Neural progenitor cell (in vitro differentiated cells): Measurements from ENCODE around the gene PITPNB. TPM values are rescaled to one million over a fixed set of nuclear protein-coding genes. Genes with fewer than 3 reads are reported as not detected.

ENCODE experiments used
- DNase-seq: peaks from one replicate; pipeline ENCODE4 v3.0.0-alpha.2; 2016; ENCODE audit warnings: low spot score
- H2AFZ ChIP-seq: fragments of 200-600 bp; sonication (generic); replicated peaks from 2 replicates; pipeline ENCODE4 v1.6.1; 2016; ENCODE audit warnings: antibody characterized with exemption
- H3F3A ChIP-seq: fragments of 200-600 bp; sonication (generic); 2 replicates; pipeline ENCODE4 v1.6.1; 2016; ENCODE audit warnings: antibody characterized with exemption, low read depth
- H3K27ac ChIP-seq: fragments of 200-600 bp; sonication (generic); 2 replicates; pipeline ENCODE4 v1.5.1; 2016; ENCODE audit warnings: mild to moderate bottlenecking
- H3K27me3 ChIP-seq: fragments of 200-600 bp; sonication (generic); 2 replicates; pipeline ENCODE4 v1.6.1; 2016; ENCODE audit warnings: mild to moderate bottlenecking, moderate library complexity
- H3K36me3 ChIP-seq: fragments of 200-600 bp; sonication (generic); 2 replicates; pipeline ENCODE4 v1.5.1; 2016
- H3K4me1 ChIP-seq: fragments of 200-600 bp; sonication (generic); 2 replicates; pipeline ENCODE4 v1.6.1; 2016; ENCODE audit warnings: mixed run types
- H3K4me2 ChIP-seq: fragments of 200-600 bp; sonication (generic); 2 replicates; pipeline ENCODE4 v1.6.1; 2016
- H3K4me3 ChIP-seq: fragments of 200-600 bp; sonication (generic); 2 replicates; pipeline ENCODE4 v1.5.1; 2016
- H3K79me2 ChIP-seq: fragments of 200-600 bp; sonication (generic); 2 replicates; pipeline ENCODE4 v1.6.1; 2016; ENCODE audit warnings: low read depth
- H3K9ac ChIP-seq: fragments of 200-600 bp; sonication (generic); 2 replicates; pipeline ENCODE4 v1.6.1; 2016
- H3K9me3 ChIP-seq: fragments of 200-600 bp; sonication (generic); 2 replicates; pipeline ENCODE4 v1.5.1; 2016; ENCODE audit warnings: low read depth
- H4K20me1 ChIP-seq: fragments of 200-600 bp; sonication (generic); 2 replicates; pipeline ENCODE4 v1.6.1; 2016; ENCODE audit warnings: low read depth
- H3K27ac Mint-ChIP-seq: 3 replicates; pipeline ENCODE4 v1.8.0; 2021; ENCODE audit warnings: mixed read lengths
- H3K27me3 Mint-ChIP-seq: 2 replicates; pipeline ENCODE4 v1.8.0; 2022; ENCODE audit warnings: low read depth, mild to moderate bottlenecking, inconsistent platforms, moderate library complexity, mixed read lengths; ENCODE audit not compliant: insufficient read depth
- H3K36me3 Mint-ChIP-seq: 3 replicates; pipeline ENCODE4 v1.8.0; 2021; ENCODE audit warnings: mixed read lengths
- H3K4me1 Mint-ChIP-seq: 3 replicates; pipeline ENCODE4 v1.8.0; 2021; ENCODE audit warnings: mixed read lengths
- H3K4me3 Mint-ChIP-seq: 3 replicates; pipeline ENCODE4 v1.8.0; 2021; ENCODE audit warnings: mild to moderate bottlenecking, moderate library complexity, mixed read lengths
- H3K9me3 Mint-ChIP-seq: 3 replicates; pipeline ENCODE4 v1.8.0; 2020; ENCODE audit warnings: mixed read lengths
- CTCF ChIP-seq: fragments of 200-600 bp; sonication (generic); IDR thresholded peaks from 2 replicates; pipeline ENCODE4 v1.5.1; 2017; ENCODE audit warnings: antibody characterized with exemption, mild to moderate bottlenecking
- EZH2 ChIP-seq: fragments of 200-600 bp; sonication (generic); IDR thresholded peaks from 2 replicates; pipeline ENCODE4 v1.6.1; 2017; ENCODE audit warnings: antibody characterized with exemption, mild to moderate bottlenecking, moderate library complexity
- EZH2phosphoT487 ChIP-seq: fragments of 200-600 bp; sonication (generic); IDR thresholded peaks from 2 replicates; pipeline ENCODE4 v1.6.1; 2017; ENCODE audit warnings: antibody characterized with exemption
- total RNA-seq: library from RNA; depleted of rRNA; stranded (reverse); fragments of >200 nt; gene quantifications from 2 replicates; pipeline ENCODE4 v1.2.3, GENCODE V29; 2015; ENCODE audit warnings: low replicate concordance

The PITPNB gene
- total RNA-seq, 1 donor from 2014 or later = 32.5 TPM

- H3K27ac Mint-ChIP-seq = no peak overlapping the region
- Histone ChIP-seq H2AFZ (no peak overlapping the region), H3K4me1 (no peaks in the 10 kb centered on the region), H3K79me2 (no peaks in the 10 kb centered on the region), H3K9ac (no peak overlapping the region), H3K4me2 (no peak overlapping the region), H4K20me1 (no peaks in the 10 kb centered on the region), H3K4me3 (no peak overlapping the region), H3K36me3 (no peaks in the 10 kb centered on the region), H3K27ac (no peak overlapping the region), H3F3A (no peaks in the 10 kb centered on the region), H3K27me3 (no peaks in the 10 kb centered on the region), H3K9me3 (peaks cover 7% of the 10 kb centered on the region)
- peaks cover 9% of the 10 kb centered on the region for H3K9me3 Mint-ChIP-seq
- peaks cover 4% of the 10 kb centered on the region for H3K27me3 Mint-ChIP-seq
- DNase-seq = no peak
- H3K4me3 Mint-ChIP-seq = no peak overlapping the region
- H3K36me3 Mint-ChIP-seq = peaks cover 11% of the 10 kb centered on the region
- H3K4me1 Mint-ChIP-seq = no peaks in the 10 kb centered on the region
- no peak for TF ChIP-seq CTCF
- TF ChIP-seq EZH2 = no peak
- no peak for TF ChIP-seq EZH2phosphoT487
Observed at GRCh38 chr22:27952779-27953178, 33.7 kb upstream of the PITPNB start.

GRCh38 chr22:27952091-27952490 lies 33.0 kb upstream of the PITPNB start:
- H3K4me1 ChIP-seq = no peaks in the 10 kb centered on the region
- H2AFZ ChIP-seq = no peak overlapping the region
- H3K4me3 Mint-ChIP-seq = no peak overlapping the region
- no peak overlapping the region for H3K4me3 ChIP-seq
- TF ChIP-seq CTCF = no peak
- no peak for TF ChIP-seq EZH2phosphoT487
- TF ChIP-seq EZH2 = no peak
- H3K27ac Mint-ChIP-seq = no peak overlapping the region
- no peak for DNase-seq
- H3K79me2 ChIP-seq = no peaks in the 10 kb centered on the region
- peaks cover 7% of the 10 kb centered on the region for H3K36me3 Mint-ChIP-seq
- peaks cover under 1% of the 10 kb centered on the region for H3K9me3 ChIP-seq
- no peaks in the 10 kb centered on the region for H3K27me3 ChIP-seq
- no peak overlapping the region for H3K4me2 ChIP-seq
- no peaks in the 10 kb centered on the region for H3F3A ChIP-seq
- no peak overlapping the region for H3K27ac ChIP-seq
- H4K20me1 ChIP-seq = no peaks in the 10 kb centered on the region
- no peak overlapping the region for H3K9ac ChIP-seq
- peaks cover 6% of the 10 kb centered on the region for H3K4me1 Mint-ChIP-seq
- peaks cover 4% of the 10 kb centered on the region for H3K9me3 Mint-ChIP-seq
- peaks cover 4% of the 10 kb centered on the region for H3K27me3 Mint-ChIP-seq
- H3K36me3 ChIP-seq = no peaks in the 10 kb centered on the region

- H3K79me2 ChIP-seq = no peaks in the 10 kb centered on the region
- H3K4me1 ChIP-seq = no peaks in the 10 kb centered on the region
- DNase-seq = no peak
- H3F3A ChIP-seq = no peaks in the 10 kb centered on the region
- peaks cover 7% of the 10 kb centered on the region for H3K4me1 Mint-ChIP-seq
- H3K36me3 ChIP-seq = no peaks in the 10 kb centered on the region
- H3K9me3 ChIP-seq = no peaks in the 10 kb centered on the region
- H3K4me2 ChIP-seq = no peak overlapping the region
- H3K27me3 ChIP-seq = no peaks in the 10 kb centered on the region
- no peak overlapping the region for H3K4me3 Mint-ChIP-seq
- no peak overlapping the region for H2AFZ ChIP-seq
- peaks cover 3% of the 10 kb centered on the region for H3K27me3 Mint-ChIP-seq
- no peaks in the 10 kb centered on the region for H3K9me3 Mint-ChIP-seq
- peaks cover 4% of the 10 kb centered on the region for H3K36me3 Mint-ChIP-seq
- no peak overlapping the region for H3K9ac ChIP-seq
- H3K27ac Mint-ChIP-seq = no peak overlapping the region
- TF ChIP-seq EZH2 (no peak), CTCF (no peak), EZH2phosphoT487 (no peak)
- no peak overlapping the region for H3K4me3 ChIP-seq
- no peak overlapping the region for H3K27ac ChIP-seq
- H4K20me1 ChIP-seq = no peaks in the 10 kb centered on the region
Observed at GRCh38 chr22:27949421-27949820, 30.4 kb upstream of the PITPNB start.

- no peak overlapping the region for H3K4me2 ChIP-seq
- no peaks in the 10 kb centered on the region for H3F3A ChIP-seq
- no peaks in the 10 kb centered on the region for H3K4me1 ChIP-seq
- H3K4me1 Mint-ChIP-seq = peaks cover 7% of the 10 kb centered on the region
- H3K27me3 Mint-ChIP-seq = no peaks in the 10 kb centered on the region
- H3K27me3 ChIP-seq = no peaks in the 10 kb centered on the region
- DNase-seq = no peak
- no peak overlapping the region for H2AFZ ChIP-seq
- H3K9me3 Mint-ChIP-seq = no peaks in the 10 kb centered on the region
- no peaks in the 10 kb centered on the region for H3K79me2 ChIP-seq
- H3K36me3 ChIP-seq = no peaks in the 10 kb centered on the region
- no peak for TF ChIP-seq CTCF
- no peak for TF ChIP-seq EZH2phosphoT487
- no peak for TF ChIP-seq EZH2
- peaks cover 4% of the 10 kb centered on the region for H3K36me3 Mint-ChIP-seq
- H3K9me3 ChIP-seq = no peaks in the 10 kb centered on the region
- no peak overlapping the region for H3K27ac ChIP-seq
- no peak overlapping the region for H3K4me3 Mint-ChIP-seq
- H3K4me3 ChIP-seq = no peak overlapping the region
- no peak overlapping the region for H3K27ac Mint-ChIP-seq
- no peaks in the 10 kb centered on the region for H4K20me1 ChIP-seq
- H3K9ac ChIP-seq = no peak overlapping the region
Observed at GRCh38 chr22:27948569-27948968, 29.5 kb upstream of the PITPNB start.
